Measurements from ENCODE around the gene ATP8A2.

Gene ATP8A2

DNA sequence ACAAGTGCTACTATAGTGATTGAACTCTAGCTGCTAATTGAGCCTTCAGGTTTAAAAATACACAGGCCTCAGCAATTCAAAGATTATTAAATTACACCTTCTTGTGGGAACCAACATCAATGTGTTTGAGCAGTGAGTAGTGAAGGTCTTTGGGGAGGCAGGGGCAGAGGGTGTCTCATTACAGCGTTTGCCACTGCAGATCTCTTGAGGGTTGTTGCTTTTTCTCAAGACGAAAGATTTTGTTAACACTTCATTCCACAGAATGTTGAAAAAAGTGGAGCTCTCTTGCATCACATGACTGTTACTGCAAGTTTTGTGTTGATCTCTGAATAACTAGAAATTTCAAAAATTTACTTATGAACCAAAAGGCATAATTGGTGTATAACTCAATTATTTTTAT, 253.6 kb downstream of the ATP8A2 start:
- Mint-ChIP-seq H3K9me3 (peaks cover 8% of the 10 kb centered on the region), H3K27me3 (ENCODE audit: low read depth) (peaks cover 15% of the 10 kb centered on the region), H3K36me3 (ENCODE audit: low read depth) (no peaks in the 10 kb centered on the region), H3K27ac (no peak overlapping the region), H3K4me3 (no peak overlapping the region), H3K4me1 (ENCODE audit: low read depth) (no peaks in the 10 kb centered on the region)

DNA sequence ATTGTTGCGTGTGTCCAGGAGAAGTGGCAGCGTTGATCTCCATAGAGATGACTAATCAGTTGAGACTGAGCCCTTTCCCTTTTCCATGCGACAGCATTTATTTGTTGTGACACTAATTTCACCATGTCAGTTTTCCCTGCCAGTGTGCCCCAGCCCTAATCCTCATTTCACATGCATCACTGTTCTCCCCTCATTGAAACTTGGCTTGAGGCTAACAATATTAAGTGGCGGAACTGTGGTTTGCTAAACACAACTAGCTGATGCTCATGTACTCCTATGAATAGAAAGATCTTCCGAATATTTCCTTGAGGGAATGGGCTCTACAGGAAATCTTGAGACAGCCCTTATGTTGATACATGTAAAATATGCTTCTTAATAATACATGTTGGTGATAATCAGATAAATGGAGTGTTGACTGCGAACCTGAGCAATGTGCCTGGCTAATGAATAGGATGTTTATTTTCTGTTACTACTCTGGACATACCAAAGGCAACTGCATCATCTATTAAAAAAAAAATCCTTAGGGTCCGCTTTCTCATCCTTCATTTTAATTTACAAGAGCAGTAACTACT, 258.6 kb downstream of the ATP8A2 start:
- Mint-ChIP-seq H3K36me3 (ENCODE audit: low read depth) (no peaks in the 10 kb centered on the region), H3K9me3 (peaks cover 8% of the 10 kb centered on the region), H3K4me3 (no peak overlapping the region), H3K27me3 (ENCODE audit: low read depth) (peaks cover 7% of the 10 kb centered on the region), H3K4me1 (ENCODE audit: low read depth) (no peaks in the 10 kb centered on the region), H3K27ac (no peak overlapping the region)

DNA sequence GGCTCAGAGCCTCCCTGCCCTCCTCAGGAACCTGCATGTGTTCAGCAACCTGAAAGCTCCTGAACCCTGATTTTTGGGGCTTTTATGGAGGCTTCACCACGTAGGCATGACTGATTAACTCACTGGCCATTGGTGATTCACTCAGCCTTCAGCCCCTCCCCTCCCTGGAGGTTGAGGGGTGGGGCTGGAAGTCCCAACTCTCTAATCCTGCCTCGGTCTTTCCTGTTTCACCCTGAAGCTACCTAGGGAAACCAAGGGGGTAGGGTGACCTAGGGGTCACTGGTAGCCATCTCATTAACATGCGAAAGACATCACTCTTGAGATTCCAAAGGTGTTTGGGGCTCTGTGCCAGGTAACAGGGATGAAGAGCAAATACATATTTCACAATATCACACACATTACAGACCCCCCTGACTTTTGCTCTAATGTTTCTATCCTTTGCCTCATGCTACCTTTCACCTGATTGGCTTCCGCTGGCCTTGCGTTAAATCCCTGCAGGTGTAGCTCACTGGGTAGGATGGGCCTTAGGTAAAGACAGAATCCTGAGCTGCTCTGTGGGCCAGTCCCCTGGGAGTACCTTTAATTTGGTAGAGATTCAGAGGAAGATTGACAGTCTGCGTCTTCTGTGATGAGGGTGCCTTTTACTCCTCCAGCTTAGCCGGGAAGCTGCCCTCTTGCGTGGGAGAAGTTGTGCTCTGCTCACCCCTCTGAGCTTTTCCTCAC, 260.6 kb downstream of the ATP8A2 start:
- H3K4me3 Mint-ChIP-seq: no peak overlapping the region
- H3K27ac Mint-ChIP-seq: no peak overlapping the region
- no peaks in the 10 kb centered on the region for H3K36me3 Mint-ChIP-seq (ENCODE audit: low read depth)
- no peaks in the 10 kb centered on the region for H3K4me1 Mint-ChIP-seq (ENCODE audit: low read depth)
- H3K9me3 Mint-ChIP-seq: no peaks in the 10 kb centered on the region
- peaks cover 10% of the 10 kb centered on the region for H3K27me3 Mint-ChIP-seq (ENCODE audit: low read depth)

DNA sequence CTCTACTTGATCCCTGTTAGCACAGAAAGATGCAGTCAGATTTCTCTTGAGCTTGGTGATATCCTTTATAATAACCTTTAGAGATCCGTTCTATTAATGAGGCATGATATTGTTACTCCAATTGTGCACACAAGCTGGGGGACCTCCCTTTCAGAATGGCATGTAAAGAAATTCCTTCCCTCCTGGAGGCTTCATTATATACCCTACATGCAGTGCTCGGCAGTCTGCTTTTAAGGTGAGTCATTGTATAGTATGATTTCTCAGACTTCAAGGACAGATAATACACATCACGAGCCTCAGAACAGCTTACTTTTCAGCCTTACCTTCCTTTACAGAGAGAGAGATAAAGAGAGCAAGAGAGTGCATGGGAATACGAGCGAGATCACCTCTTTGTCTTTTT, 261.3 kb downstream of the ATP8A2 start:
- H3K9me3 Mint-ChIP-seq: no peaks in the 10 kb centered on the region
- H3K36me3 Mint-ChIP-seq (ENCODE audit: low read depth): no peaks in the 10 kb centered on the region
- H3K27me3 Mint-ChIP-seq (ENCODE audit: low read depth): peaks cover 10% of the 10 kb centered on the region
- no peak overlapping the region for H3K27ac Mint-ChIP-seq
- H3K4me1 Mint-ChIP-seq (ENCODE audit: low read depth): no peaks in the 10 kb centered on the region
- H3K4me3 Mint-ChIP-seq: no peak overlapping the region

DNA sequence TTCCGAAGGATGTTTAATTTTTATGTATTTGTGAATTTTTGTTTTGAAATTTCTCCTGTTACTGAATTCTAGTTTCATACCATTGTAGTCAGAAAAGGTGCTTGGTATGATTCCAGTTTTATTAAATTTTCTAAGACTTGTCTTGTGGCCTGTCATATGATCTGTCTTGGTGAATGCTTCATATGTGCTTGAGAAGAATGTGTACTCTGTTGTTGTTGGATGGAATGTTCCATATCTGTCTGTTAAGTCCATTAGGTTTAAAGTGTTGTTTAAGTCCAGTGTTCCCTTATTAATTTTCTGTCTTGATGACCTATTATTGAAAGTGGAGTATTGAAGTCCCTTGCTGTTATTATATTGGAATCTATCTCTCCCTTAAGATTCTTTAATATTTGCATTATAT, 273.9 kb downstream of the ATP8A2 start:
- Mint-ChIP-seq H3K4me1 (ENCODE audit: low read depth) (no peaks in the 10 kb centered on the region), H3K27me3 (ENCODE audit: low read depth) (peaks cover 3% of the 10 kb centered on the region), H3K9me3 (peaks cover 20% of the 10 kb centered on the region), H3K4me3 (no peak overlapping the region), H3K36me3 (ENCODE audit: low read depth) (no peaks in the 10 kb centered on the region), H3K27ac (no peak overlapping the region)

DNA sequence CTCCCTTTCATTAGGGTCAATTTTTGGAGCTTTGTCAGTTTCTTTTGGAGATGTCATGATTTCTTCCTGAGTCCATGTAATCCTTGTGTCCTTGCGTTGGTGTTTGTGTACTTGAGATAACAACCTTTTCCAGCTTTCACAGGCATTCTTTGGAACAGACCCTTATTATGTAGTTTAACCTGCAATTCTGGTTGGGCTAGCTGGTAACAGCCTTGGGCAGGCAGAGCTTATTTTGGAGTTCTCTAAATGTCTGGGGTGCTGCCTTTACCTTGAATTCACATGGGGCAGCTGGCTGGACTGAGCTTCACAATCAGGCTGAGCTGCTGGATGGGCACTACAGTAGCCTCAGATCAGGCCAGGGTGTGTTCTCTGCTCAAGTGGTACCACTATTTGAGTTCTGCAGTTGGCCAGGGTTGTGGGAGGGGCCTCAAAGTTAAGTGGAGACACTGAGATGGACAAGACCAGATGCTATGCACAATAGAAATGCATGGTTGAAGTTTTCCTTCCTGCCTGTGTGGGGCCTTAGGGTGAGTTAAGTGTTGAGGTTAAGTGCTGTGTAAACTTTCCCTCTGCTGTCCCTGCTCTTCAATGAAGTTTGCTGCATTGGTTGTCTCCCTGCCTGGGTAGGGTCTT, 277.3 kb downstream of the ATP8A2 start:
- Mint-ChIP-seq H3K9me3 (peaks cover 12% of the 10 kb centered on the region), H3K4me1 (ENCODE audit: low read depth) (no peaks in the 10 kb centered on the region), H3K27me3 (ENCODE audit: low read depth) (peaks cover 19% of the 10 kb centered on the region), H3K27ac (no peak overlapping the region), H3K4me3 (no peak overlapping the region), H3K36me3 (ENCODE audit: low read depth) (no peaks in the 10 kb centered on the region)

DNA sequence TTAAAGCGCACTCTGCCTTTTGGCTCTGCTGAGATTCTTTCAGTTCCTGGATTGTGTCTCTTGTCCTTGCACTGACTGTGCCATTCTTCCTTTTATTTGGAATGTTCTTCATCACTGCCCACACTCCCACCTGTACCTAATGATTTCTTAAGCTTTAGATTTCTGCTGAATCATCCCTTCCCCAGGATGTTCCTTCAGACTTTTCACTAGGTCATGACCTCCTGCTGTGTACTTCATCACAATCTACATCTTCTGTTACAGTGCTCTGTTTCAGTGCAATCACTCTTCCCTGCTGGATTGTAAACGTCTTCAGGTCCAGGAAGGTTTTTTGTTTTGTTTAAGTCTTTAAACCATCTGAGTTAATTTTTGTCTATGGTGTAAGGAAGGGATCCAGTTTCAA, 281.0 kb downstream of the ATP8A2 start:
- Mint-ChIP-seq H3K27me3 (ENCODE audit: low read depth) (peaks cover 15% of the 10 kb centered on the region), H3K4me1 (ENCODE audit: low read depth) (no peaks in the 10 kb centered on the region), H3K9me3 (peaks cover 8% of the 10 kb centered on the region), H3K4me3 (no peak overlapping the region), H3K27ac (no peak overlapping the region), H3K36me3 (ENCODE audit: low read depth) (no peaks in the 10 kb centered on the region)

DNA sequence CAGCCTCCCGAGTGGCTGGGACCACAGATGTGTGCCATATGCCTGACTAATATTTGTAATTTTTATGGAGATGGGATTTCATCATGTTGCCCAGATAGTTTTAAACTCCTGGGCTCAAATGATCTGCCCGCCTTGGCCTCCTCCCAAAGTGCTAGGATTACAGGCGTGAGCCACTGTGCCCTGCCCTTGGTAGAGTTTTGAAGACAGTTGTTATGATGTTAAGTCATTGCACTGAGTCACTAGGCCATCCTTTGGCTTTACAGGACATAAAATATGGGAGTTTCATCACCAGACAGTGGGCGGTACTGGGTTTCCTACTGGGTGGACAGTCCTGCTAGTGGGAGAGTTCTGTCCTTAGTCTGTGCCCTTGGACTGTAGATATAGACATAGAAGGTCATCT, 282.5 kb downstream of the ATP8A2 start:
- H3K4me1 Mint-ChIP-seq (ENCODE audit: low read depth): no peaks in the 10 kb centered on the region
- H3K4me3 Mint-ChIP-seq: no peak overlapping the region
- no peaks in the 10 kb centered on the region for H3K9me3 Mint-ChIP-seq
- no peaks in the 10 kb centered on the region for H3K36me3 Mint-ChIP-seq (ENCODE audit: low read depth)
- peaks cover 15% of the 10 kb centered on the region for H3K27me3 Mint-ChIP-seq (ENCODE audit: low read depth)
- no peak overlapping the region for H3K27ac Mint-ChIP-seq

DNA sequence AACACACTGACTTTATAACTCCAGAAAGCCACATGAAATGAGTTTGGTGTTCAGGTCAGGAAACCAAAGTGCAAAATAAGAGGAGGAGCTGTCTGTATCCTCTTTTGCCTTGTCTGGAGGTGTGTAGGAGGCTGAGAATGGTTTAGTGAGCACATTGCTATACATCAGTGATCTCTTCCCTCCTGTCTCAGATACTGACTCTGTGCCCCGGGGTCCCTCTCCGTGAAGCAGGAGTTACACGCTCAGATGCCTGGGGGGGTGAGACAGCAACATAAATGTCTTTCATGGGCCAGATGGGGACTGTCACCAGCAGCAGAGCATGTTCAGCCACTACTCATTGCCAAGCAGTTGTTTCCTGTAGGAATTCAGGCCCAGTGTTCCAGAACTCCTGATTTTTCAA, 285.4 kb downstream of the ATP8A2 start:
- Mint-ChIP-seq H3K4me1 (ENCODE audit: low read depth) (no peaks in the 10 kb centered on the region), H3K27me3 (ENCODE audit: low read depth) (peaks cover 19% of the 10 kb centered on the region), H3K9me3 (no peaks in the 10 kb centered on the region), H3K27ac (no peak overlapping the region), H3K36me3 (ENCODE audit: low read depth) (no peaks in the 10 kb centered on the region), H3K4me3 (no peak overlapping the region)

DNA sequence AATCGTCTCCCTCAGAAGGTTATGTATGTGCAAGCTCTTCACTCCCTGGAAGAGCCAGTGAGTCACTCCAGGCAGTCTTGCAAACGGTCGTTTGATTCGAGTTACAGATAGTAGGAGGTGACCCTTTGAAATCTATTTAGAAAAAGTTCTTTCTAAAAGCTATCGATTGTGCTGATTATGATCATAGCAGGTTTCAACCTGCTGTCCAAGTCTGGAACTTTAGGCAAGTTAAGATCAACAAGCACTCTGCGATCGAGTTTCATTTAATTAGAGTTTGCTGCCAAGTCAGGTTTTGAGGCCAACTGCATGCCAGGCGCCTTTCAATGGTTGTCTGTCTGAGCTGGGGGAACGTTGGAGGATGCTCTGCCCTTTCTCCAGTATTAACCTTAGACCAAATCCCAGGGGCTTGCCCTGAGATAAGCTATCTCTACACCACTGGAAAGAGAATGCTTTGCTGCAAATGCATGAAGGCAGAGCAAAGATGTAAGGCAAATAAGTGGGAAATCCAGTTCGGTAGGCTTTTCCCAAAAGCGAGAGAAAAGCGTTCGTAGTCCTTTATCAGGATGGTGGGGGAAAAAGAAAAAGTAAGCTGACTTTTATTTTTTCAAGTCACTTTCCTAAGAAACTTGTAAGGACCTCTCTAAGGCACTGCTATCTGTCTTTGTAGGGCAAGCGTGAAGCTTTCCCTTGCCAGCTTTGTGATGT, 287.5 kb downstream of the ATP8A2 start:
- Mint-ChIP-seq H3K27me3 (ENCODE audit: low read depth) (peaks cover 5% of the 10 kb centered on the region), H3K4me3 (no peak overlapping the region), H3K36me3 (ENCODE audit: low read depth) (no peaks in the 10 kb centered on the region), H3K9me3 (no peaks in the 10 kb centered on the region), H3K27ac (no peak overlapping the region), H3K4me1 (ENCODE audit: low read depth) (no peaks in the 10 kb centered on the region)

DNA sequence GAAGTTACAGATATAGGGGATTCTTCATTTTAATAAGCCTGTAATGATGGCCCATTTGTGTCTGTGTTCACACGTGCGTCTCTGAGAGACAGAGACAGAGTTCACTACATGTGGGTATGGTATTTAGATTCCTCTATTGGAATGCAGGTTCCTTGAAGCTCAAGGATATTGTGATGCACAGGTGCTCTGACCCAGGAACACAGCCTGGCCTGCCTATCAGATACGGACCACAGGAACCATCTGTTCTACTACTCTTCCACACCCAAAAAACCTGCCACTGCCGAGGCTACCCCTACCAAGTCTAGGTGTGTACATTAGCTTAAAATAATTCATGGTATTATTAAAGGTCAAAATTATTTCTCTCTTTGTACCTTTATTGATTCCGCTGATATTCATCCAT, 289.2 kb downstream of the ATP8A2 start:
- no peaks in the 10 kb centered on the region for H3K9me3 Mint-ChIP-seq
- no peaks in the 10 kb centered on the region for H3K4me1 Mint-ChIP-seq (ENCODE audit: low read depth)
- H3K27ac Mint-ChIP-seq: no peak overlapping the region
- peaks cover 5% of the 10 kb centered on the region for H3K27me3 Mint-ChIP-seq (ENCODE audit: low read depth)
- H3K36me3 Mint-ChIP-seq (ENCODE audit: low read depth): no peaks in the 10 kb centered on the region
- H3K4me3 Mint-ChIP-seq: no peak overlapping the region

DNA sequence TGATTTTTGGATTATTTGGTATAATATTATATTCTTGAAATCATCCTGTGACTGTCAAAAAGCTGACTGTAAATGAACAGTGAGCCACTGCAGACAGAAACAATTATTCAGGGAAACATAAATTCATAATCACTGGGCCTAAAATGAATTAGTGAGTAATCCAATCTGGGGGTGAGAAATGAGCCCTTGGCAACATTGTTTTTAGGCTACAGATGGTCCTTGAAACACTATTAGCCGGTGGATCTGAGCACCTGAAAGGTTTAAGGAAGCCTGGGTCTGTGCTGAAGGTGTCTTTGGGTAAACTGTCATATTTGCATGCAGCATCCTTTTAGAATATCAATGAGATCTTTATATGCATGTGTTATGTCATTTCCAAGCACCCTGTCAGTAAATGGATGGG, 290.7 kb downstream of the ATP8A2 start:
- Mint-ChIP-seq H3K36me3 (ENCODE audit: low read depth) (no peaks in the 10 kb centered on the region), H3K27me3 (ENCODE audit: low read depth) (peaks cover 5% of the 10 kb centered on the region), H3K4me1 (ENCODE audit: low read depth) (no peaks in the 10 kb centered on the region), H3K9me3 (peaks cover 3% of the 10 kb centered on the region), H3K27ac (no peak overlapping the region), H3K4me3 (no peak overlapping the region)

DNA sequence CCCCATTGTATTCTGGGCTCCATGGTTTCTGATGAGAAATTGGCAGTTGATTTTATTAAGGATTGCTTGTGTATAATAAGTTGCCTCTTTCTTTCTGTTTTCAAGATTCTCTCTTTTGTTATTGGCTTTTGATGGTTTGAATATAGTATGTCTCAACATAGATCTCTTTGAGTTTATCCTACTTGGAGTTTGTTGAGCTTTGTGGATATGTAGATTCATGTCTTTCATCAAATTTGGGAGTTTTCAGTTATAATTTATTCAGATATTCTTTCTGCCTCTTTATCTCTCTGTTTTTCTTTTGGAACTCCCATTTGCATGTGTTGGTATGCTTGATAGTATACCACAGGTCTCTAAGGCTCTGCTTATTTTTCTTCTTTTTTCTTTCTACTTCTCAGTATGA, 296.6 kb downstream of the ATP8A2 start:
- Mint-ChIP-seq H3K27me3 (ENCODE audit: low read depth) (peaks cover 25% of the 10 kb centered on the region), H3K9me3 (peaks cover 23% of the 10 kb centered on the region), H3K36me3 (ENCODE audit: low read depth) (peaks cover 2% of the 10 kb centered on the region), H3K4me3 (no peak overlapping the region), H3K27ac (no peak overlapping the region), H3K4me1 (ENCODE audit: low read depth) (no peaks in the 10 kb centered on the region)

DNA sequence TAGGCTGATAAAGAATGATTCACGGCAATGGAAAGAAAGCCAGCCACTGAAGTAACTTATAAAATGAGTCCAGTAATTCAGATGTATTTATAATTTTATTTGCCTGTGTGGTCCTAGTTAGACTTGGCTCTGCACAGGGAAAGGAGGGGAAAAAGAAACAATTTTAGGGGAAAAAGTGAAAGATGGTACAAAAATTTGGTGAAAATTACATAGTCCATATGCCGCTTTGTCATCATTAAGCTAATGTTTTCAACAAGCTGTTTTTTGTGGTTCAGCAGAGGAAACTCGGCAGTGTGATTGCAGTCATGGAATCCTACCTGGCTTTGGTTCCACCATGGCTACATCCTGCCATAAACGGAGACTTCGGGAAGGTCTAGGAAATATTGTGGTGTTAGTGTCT, 301.9 kb downstream of the ATP8A2 start:
- peaks cover 38% of the 10 kb centered on the region for H3K27me3 Mint-ChIP-seq (ENCODE audit: low read depth)

DNA sequence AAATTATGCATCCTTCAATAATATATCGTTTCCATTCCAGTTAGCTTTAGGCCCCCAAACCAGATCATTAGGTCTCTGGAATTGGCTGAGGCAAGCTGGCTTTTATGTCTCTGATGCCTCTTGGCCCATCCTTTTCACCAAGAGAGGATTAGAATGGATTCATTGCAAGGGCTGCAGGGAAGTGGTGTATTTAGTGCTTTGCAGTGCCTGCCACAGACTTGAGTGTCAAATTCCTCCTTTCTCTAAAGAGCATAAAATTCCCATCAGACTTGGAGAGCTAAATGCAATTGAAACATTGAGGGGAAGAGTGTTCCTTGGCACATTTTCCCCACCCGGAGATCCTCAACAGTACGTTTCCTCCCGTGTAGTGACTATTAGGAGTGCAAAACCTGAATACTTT, 302.6 kb downstream of the ATP8A2 start:
- Mint-ChIP-seq H3K27me3 (ENCODE audit: low read depth) (peaks cover 37% of the 10 kb centered on the region), H3K4me3 (no peak overlapping the region), H3K9me3 (peaks cover 9% of the 10 kb centered on the region), H3K27ac (no peak overlapping the region), H3K4me1 (ENCODE audit: low read depth) (no peaks in the 10 kb centered on the region), H3K36me3 (ENCODE audit: low read depth) (no peaks in the 10 kb centered on the region)

More for the DNA sequence above, 301.9 kb downstream of the ATP8A2 start:
- no peaks in the 10 kb centered on the region for H3K36me3 Mint-ChIP-seq (ENCODE audit: low read depth)
- no peak overlapping the region for H3K27ac Mint-ChIP-seq
- peaks cover 13% of the 10 kb centered on the region for H3K9me3 Mint-ChIP-seq
- no peak overlapping the region for H3K4me3 Mint-ChIP-seq
- no peaks in the 10 kb centered on the region for H3K4me1 Mint-ChIP-seq (ENCODE audit: low read depth)

Data from T-helper 1 cell treated with Interleukin-12 subunit alpha and Interleukin-12 subunit beta and Interleukin-4 antibody, amounts not matched to agents 30 μg/mL and 1 μg/mL, for 36 hours (primary cell).